D721Med (cell line): ENCODE measurements around the gene RETREG2.

Source experiments
- DNase-seq: peaks from one replicate; pipeline ENCODE4 v3.0.0; 2011; ENCODE audit warnings: low spot score; ENCODE audit not compliant: insufficient read length
- FAIRE-seq: peaks from 2 replicates; lab custom pipeline; 2011; peaks lifted over from hg19 to GRCh38; lab: Jason Lieb, UNC
- CTCF ChIP-seq: IDR thresholded peaks from 2 replicates; pipeline ENCODE4 v1.5.1; 2012; ENCODE audit warnings: mild to moderate bottlenecking, control low read depth; ENCODE audit not compliant: insufficient read depth; ENCODE audit errors: missing control alignments

The RETREG2 gene

GRCh38 chr2:219223831-219224610 lies 45.9 kb downstream of the RETREG2 start:
- TF ChIP-seq CTCF: no peak
- FAIRE-seq (no peak), DNase-seq (no peak)

GRCh38 chr2:219225350-219225749 lies 47.3 kb downstream of the RETREG2 start:
- FAIRE-seq (no peak), DNase-seq (no peak)
- no peak for TF ChIP-seq CTCF

- TF ChIP-seq CTCF: no peak
- FAIRE-seq (no peak), DNase-seq (no peak)
These were observed 50.2 kb downstream of the RETREG2 start for GRCh38 chr2:219228041-219228910.

- FAIRE-seq: no peak
These were observed 50.8 kb downstream of the RETREG2 start for GRCh38 chr2:219228911-219229304.

GRCh38 chr2:219229305-219230058 lies 51.4 kb downstream of the RETREG2 start, which contains the start of the genes ANKZF1 and ATG9A:
ANKZF1 (plus strand) TSS chr2:219229806; CDS start chr2:219230258, 452 bp downstream.
ATG9A (minus strand) TSS chr2:219229636; CDS start chr2:219228024, 1,612 bp downstream.
- no peak for FAIRE-seq
- peak; percentile 100 for DNase-seq
- TF ChIP-seq CTCF: no peak

More at GRCh38 chr2:219228911-219229304, 50.8 kb downstream of the RETREG2 start:
- no peak for TF ChIP-seq CTCF
- DNase-seq: no peak

GRCh38 chr2:219230059-219230540 lies 52.0 kb downstream of the RETREG2 start:
- TF ChIP-seq CTCF: no peak
- DNase-seq (no peak), FAIRE-seq (no peak)
